Islet of Langerhans (tissue), 1 donor: ENCODE results near the gene RPL35A.
"Not testable (repeated sequence)": the region's sequence is repeated elsewhere in the genome, so short reads cannot be mapped to it uniquely, and the experiment has no call there.

Experiments used
- FAIRE-seq: peaks from one replicate; lab custom pipeline; 2011; peaks lifted over from hg19 to GRCh38; lab: Jason Lieb, UNC

RPL35A gene

DNA sequence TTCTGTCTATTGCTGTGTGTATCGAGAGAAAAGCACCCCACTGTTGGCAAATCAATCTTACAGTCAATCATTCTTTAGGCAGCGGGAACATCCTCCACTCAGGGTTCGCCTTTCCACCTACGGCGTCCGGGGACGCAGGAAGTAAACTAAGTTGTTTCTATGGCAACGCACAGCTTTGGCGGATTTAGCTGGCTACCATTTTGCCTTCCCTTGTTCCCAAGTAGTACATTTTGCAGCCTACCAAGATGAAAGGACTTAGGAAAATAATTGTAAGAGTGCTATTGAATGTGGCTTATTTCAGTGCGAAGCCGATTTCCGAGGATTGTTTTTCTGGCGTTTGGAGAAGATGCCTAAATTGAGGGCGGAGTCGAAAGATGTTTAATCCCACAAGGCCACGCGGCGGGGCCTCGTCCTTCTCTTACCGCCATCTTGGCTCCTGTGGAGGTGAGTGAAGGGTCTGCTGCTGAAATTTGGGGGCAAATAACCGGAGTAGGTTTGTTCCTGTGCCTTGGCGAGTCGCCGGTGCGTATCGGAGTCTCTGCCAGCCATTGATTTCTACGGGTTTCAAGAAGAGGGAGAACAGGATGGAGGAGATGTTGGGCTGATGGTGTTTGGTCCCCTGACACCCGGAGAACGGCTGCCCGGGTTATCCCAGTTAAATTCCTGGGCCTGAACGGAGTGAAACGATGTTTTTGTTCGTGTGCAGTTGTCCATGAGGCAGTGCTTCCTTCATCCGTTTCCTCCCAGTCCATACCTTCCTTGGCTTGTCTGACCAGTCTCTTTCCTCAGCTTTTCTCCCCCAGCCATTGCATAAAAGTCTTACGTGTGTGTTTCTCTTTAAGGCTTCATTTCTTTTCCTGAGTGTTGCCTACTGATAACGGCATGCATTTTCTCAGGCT, at the start of gene RPL35A:
Gene RPL35A, plus strand, starts transcription at position 413 of the 899 bp plus-strand sequence. CDS start 778 bp downstream, outside the sequence.
- peak; percentile 97 for FAIRE-seq

DNA sequence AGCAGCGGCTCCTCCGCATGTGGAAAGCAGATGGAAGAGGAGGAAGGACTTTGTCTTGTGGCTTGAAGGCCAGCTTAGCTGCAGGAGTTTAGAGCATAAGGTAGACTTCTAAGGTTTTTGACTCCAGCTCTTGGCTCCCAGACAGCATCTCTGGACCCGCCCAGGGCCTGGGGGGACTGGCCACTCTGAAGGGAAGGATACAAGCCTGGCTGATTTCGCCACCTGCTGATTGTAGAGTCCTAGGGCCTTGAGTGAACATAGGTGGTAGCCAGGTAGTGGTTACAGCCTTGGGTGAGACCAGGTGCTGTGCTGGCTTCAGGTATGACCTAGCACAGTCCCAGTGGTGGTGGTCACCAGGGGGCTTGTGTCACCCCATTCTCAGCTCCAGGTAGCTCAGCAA, 48.4 kb upstream of the RPL35A start:
- no peak for FAIRE-seq

DNA sequence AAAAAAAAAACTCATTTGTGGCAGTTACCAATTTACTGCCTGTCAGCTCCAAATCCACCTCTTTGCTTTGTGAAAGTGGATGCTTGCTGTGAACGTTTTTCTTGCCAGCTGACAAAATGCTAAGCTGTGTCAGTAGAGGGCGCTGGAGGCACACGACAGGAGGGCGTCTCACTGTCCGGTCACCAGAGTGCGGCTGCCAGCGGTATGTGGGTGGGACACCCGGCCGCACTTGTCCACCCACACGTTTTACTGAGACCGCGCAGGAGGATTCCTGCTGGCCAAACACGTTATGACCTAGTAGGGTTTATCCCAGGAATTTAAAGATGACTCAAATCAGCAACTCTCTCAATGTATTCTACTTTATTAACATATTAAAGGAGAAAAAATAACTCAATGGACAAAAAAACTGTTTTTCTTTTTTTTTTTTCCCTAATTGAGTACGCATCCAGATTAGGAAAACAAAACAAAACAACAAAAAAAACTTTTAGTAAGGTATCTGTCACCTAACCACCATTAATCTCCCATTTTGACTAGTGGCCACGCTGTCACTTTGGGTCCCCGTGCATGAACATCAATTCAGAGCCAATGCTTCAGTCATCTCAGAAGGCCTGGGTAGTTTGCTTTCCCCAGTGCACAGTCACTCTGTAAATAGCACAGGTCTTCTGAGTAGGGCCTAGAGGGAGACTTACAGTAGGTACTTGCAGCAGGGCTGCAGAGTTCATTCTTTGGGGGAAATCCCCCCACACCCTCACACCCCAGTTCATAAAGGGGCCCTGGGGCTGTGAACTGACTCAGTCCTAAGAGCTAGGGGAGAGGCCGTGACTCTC, 43.8 kb upstream of the RPL35A start:
- FAIRE-seq = no peak

DNA sequence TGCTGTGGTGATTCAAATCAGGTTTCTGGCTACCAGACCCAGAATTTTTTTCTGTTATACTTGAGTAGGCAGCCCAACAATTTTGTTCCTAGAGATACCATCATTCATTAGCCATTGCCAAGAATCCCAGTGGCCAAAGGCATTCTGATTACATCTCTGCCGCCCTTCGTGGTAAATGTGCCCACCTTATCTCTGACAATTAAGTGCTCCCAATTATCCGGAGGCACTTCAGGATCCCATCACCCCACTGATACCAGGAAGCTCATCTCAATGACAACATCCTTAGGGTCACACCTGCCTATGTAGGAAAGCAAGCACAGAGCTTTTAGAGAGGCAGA, 43.2 kb upstream of the RPL35A start:
- FAIRE-seq = no peak

DNA sequence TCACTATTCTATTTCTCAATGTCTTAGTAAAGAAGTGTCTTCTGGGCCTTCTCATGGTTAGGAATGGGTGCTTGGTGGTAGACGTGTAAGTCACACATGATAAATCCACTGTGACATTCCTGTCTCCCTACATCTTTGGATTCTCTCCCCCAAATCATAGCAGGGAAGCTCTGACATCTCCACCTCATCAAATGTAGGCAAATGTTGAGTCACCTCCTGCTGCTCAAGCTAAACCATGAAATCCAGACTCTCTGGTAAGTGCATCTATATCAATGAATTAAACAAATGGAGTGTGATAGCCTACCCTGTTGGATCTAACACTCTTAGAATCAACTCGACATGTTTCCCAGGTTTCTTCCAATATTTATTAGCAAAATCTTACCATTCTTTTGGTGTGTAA, 42.8 kb upstream of the RPL35A start:
- FAIRE-seq = no peak

DNA sequence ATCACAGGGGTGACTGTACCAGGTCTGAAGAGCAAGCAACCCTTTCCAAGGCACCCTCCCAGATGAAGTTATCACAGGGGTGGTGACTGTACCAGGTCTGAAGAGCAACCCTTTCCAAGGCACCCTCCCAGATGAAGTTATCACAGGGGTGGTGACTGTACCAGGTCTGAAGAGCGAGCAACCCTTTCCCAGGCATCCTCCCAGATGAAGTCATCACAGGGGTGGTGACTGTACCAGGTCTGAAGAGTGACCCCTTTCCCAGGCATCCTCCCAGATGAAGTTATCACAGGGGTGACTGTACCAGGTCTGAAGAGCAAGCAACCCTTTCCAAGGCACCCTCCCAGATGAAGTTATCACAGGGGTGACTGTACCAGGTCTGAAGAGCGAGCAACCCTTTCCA, 41.4 kb upstream of the RPL35A start:
- not testable (repeated sequence) for FAIRE-seq

DNA sequence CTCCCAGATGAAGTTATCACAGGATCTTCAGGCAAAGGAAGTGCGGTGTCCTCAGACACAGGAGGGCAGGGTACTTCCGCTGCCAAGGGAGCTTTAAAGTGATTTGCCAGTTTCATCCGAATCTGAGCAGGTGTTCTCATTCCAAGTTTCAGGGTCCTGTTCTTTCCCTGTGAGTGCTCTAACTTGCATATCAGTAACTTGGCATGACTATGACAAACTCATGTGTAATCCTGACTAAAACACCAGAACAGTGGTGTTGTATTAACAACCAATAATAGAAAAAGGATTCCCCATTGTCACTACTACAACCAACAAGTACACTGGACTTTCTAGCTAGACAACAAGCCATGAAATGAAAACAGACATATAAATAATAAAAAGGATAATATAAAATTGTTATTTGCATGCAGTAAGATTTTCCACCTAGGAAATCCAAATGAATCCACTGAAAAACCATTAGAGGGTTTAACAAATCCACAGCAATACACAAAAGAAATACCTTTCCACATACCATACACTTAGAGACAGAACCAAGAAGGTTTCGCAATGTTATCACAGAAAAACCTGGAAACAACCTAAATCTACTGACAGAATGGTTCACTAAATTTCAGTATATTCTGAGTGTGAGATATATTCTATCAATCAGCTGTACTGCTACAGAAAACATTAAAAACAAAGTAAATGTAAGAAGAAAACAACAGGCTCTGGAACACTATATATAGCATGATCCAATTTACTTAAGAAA, 40.9 kb upstream of the RPL35A start:
- no peak for FAIRE-seq

DNA sequence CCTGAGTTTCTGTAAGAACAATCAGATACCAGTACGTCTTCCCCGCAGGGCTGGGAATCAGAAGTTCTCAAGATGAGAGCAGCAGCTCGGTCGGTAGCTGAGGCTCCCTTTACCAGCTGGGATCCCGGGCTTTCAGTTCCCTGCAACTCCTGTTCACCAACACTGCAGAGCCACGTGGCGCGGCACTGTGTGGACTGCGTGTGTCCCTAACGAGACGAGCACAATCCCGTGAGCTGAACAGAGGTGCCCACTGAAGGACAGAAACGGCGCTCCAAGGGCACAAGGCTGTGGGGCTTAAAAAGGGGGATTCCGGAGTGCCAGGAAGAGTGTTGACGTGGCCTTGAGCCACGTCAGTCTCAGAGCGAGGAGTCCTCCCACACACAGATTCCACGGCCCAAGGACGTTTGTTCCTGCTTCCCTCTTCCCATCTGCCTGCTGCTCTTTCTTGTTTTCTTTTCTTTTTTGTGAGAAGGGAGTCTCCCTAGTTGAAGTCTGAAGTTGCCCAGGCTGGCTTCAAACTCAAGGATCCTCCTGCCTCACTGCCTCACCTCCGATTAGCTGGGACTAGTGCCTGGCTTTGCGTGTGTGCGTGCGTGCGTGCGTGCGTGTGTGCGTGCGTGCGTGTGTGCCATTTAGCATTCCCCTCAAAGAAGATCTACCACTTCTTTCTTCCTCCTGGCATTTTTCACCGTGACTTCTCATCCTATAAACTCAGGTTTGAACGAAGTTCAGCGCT, 37.1 kb upstream of the RPL35A start:
- no peak for FAIRE-seq

DNA sequence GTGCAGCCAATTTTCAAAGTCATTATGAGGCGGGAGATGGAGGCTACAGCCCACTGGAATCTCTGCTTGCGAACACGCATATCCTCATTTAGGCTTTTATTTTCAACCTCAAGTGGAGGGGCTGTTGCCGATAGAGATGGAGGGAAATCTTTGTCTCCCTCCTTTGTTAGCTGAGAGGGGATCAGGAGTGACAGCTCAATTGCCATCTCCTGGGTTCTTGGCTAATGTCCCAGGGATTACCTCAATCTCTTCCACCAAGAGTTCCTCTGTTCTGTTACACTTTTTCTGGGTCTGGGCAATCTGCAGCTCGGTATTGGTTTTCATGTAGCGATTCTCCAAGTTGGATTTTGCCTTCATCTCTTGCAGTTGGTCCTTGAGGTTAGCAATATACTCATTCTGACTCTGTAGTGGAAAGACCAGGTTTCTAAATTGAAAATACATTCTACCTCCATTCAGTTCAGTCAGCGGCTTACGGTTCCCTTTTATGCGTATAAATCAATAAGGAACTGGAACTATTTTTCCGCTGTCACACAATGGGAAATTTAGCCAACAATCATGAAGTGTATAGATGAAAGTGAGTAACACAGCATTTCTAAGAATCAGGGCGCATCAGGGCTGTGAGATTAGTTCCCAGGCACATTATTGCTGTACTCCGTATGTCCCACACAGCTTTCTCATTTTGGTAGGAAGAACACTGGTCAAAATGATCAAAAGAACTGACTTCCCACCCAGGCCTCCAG, 36.2 kb upstream of the RPL35A start:
- FAIRE-seq = no peak

DNA sequence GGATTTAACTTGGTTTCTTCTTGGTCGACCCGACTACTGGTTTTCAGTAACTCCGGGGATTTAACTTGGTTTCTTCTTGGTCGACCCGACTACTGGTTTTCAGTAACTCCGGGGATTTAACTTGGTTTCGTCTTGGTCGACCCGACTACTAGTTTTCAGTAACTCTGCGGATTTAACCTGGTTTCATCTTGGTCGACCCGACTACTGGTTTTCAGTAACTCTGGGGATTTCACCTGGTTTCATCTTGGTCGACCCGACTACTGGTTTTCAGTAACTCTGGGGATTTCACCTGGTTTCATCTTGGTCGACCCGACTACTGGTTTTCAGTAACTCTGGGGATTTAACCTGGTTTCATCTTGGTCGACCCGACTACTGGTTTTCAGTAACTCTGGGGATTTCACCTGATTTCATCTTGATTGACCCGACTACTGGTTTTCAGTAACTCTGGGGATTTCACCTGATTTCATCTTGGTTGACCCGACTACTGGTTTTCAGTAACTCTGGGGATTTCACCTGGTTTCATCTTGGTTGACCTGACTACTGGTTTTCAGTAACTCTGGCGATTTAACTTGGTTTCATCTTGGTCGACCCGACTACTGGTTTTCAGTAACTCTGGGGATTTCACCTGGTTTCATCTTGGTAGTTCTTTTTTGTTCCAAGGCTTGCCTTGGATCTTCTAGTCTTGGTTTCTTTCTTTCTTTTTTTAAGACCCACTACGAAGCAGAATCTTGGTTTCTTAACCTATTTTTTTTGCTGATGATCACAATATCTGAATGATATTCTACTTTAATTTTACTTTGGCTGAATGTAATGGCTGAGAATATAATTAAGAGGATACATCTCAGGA, 28.3 kb upstream of the RPL35A start:
- not testable (repeated sequence) for FAIRE-seq

DNA sequence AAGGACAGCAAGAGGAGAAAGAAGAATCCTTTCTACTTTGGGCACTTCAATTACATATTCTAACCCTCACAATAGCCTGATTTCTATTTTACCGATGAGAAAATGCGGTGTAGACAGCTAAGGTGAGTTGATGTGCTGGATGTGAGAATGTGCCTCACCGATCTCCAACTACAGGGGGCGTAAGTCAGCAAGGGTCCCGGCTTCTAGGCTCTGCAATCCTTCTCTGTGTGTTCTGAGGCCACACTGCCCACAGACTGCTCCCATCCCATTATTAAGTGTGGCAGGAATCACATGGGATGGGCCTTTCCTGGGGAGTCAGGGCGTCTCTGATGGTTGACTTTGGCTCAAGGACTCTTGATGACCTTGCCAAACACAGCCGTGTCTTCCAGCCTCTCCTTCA, 23.6 kb upstream of the RPL35A start:
- no peak for FAIRE-seq

DNA sequence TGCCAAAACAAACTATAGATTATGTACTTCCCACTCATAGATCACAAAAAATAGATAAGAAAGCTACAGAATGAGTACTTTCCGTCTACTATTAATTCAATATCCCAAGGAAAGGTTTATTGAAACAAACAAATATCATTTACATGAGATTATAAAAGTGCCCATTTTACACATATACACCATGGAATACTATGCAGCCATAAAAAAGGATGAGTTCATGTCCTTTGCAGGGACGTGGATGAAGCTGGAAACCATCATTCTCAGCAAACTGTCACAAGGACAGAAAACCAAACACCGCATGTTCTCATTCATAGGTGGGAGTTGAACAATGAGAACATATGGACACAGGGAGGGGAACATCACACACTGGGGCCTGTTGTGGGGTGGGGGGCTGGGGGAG, 22.4 kb upstream of the RPL35A start:
- not testable (repeated sequence) for FAIRE-seq

DNA sequence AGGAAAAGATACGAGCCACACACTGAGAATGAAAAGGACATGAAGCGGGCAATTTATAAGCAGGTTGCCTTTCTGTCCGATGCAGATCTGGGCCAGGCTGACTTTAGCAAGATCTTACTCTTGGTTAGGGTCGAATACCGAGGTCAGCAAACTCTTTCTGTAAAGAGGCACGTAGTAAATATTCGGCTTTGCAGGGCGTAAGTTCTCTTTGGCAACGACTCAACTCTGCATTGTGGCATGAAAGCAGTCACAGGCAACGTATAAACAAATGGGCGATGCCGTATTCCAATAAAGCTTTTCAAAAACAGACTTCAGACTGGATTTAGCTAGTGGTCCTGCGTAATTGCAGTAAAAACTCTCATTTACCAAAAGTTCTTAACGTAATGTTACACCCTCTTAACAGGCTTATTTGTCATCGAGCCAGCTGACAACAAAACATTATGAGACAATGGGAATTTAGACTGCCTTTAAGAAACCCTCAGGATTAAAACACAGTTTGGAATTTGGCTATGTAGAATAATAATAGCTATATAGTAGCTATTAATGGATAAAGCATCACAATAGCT, 13.1 kb upstream of the RPL35A start:
- no peak for FAIRE-seq

DNA sequence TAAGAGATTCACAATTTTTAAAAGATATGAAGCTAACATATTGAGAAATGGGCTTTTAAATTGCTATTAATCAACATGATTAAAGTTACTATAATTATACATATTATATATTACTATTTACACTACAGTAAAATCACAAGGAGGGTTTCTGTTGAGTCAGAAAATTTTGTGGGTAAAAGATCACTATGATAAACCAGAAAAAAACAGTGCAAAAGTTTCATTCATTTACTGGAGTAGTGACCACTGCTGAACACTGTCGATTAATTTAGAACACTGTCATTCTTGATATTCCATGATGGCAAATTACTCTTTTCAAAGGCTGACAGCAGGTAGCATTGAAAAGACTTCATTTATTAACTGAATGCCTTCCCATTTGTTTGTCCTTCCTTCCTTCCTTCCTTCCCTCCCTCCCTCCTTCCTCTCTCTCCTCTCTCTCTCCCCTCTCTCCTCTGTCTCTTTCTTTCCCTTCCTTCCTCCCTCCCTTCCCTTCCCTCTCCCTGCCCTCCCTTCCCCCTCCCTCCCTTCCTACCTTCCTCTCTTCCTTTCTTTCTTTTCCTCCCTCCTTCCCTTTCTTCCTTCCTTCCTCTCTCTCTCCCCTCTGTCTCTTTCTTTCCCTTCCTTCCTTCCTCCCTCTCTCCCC, 9.1 kb upstream of the RPL35A start:
- no peak for FAIRE-seq

DNA sequence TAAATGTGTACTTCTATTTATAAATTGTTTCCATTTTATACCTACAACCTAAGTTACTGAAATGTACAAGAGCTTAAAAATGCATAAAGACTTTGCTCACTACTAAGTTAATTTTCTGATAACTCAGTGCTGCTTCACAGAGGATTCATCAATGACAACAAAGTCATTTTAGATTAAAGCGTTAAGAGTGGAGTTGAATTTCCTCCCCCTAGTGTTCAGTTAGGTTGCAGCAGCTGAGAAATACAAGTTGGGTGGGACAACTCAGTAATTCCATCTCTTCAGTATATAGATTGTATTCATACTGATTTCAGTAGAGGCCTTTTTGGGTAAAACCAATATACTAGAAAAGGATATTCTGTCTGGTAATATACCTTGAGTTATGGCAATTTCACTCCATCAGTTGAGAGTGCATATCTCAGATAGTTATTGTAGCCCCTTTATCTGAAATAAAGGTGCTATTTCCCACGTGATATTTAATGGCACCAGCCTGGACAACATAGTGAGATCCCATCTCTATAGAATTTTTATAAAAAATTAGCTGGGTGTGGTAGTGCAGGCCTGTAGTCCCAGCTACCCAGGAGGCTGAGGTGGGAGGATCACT, 6.9 kb upstream of the RPL35A start:
- peak; percentile 79 for FAIRE-seq

DNA sequence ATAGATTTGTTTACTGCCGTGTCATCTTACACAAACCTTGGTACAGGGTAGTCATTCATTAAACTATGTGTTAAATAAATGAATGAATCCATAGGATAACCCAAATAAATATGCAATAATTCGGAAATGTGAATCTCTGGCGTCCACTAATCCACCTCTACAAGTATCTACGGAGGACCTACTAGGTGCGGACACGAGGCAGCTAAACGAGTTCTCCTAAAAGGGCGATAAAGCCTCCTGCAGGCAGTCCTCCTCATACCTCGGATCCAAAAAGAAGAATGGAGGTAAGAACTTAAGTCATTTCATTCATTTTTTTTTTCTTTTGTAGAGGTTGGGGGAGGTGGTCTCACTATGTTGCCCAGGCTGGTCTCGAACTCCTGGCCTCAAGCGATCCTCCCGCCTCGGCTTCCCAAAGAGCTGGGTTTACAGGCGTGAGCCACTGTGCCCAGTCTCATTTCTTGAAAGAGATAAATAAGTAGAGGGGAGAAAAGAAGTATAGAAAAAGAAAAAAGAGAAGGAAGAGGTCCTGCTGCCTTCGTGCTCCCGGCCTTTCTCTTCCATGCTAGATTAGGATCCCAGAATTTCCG, 706 bp upstream of the RPL35A start:
- FAIRE-seq = no peak

DNA sequence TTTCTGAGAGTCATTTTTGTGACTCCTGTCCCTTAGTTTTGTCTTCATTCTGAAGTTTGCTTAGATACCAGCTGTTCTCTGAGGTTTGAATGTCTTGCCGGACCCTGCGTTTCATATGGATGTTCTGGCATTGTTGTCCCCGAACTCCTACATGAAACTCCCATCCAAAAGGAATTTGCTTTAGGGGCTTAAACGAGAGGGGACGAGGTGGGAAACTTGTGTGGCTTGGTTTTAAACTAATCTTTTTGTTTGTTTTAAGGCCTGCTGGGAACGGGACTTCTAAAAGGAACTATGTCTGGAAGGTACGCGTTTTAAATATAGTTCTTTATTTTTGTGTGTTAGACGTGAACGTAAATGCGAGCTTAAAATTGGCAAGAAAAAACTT, 679 bp downstream of the RPL35A start:
- FAIRE-seq = no peak

DNA sequence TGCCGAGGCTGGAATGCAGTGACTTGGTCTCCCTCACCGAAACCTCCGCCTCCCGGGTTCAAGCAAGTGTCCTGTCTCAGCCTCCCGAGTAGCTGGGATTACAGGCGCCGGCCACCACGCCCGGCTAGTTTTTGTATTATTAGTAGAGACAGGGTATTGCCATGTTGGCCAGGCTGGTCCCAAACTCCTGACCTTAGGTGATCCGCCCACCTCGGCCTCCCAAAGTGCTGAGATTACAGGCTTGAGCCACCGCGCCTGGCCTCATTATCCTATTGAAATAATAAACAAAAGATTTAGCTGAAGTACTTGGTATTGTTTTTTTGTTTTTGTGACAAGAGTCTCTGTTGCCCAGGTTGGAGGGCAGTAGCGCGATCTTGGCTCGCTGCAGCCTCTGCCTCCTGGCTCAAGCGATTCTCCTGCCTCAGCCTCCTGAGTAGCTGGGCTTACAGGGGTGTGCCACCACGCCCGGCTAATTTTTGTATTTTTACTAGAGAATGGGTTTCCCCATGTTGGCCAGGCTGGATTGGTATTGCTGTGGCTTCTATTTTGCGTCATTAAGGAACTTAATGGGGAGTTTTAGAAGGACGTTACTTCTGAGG, 1.5 kb downstream of the RPL35A start:
- FAIRE-seq = no peak
